Spleen (tissue), 7 donors: ENCODE measurements around the gene OSGIN1.
"Not testable (repeated sequence)": the region's sequence is repeated elsewhere in the genome, so short reads cannot be mapped to it uniquely, and the experiment has no call there.

Experiments
- POLR2A ChIP-seq, 3 donors: fragments of 450-650 bp; IDR thresholded peaks; one replicate each; pipeline ENCODE4 v1.5.1; 2017; ENCODE audit warnings: antibody characterized with exemption in 3 of 3, mild to moderate bottlenecking in 1 of 3
- TF ChIP-seq, protein P1 (sequence below), 11 experiments: fragments of 200-600 bp in 7 of 11; fragments of 450-650 bp in 4 of 11; sonication (generic) in 4 of 11; IDR thresholded peaks in 8 of 11; conservative IDR thresholded peaks in 3 of 11; 1 replicate in 7 of 11; 2 replicates in 4 of 11; pipeline versions ENCODE4 v1.4.0 to v1.8.0; 2016 to 2021; ENCODE audit warnings: antibody characterized with exemption in 11 of 11, inconsistent platforms in 4 of 11, mild to moderate bottlenecking in 1 of 11
- donor health status: DM: no; HTN: no; CAD: no; lungs with moderate emphysema.
- donor health status: DM: no; HTN: no; CAD: no.
- donor health status: DM: no; HTN: no; CAD: no.

DNA sequence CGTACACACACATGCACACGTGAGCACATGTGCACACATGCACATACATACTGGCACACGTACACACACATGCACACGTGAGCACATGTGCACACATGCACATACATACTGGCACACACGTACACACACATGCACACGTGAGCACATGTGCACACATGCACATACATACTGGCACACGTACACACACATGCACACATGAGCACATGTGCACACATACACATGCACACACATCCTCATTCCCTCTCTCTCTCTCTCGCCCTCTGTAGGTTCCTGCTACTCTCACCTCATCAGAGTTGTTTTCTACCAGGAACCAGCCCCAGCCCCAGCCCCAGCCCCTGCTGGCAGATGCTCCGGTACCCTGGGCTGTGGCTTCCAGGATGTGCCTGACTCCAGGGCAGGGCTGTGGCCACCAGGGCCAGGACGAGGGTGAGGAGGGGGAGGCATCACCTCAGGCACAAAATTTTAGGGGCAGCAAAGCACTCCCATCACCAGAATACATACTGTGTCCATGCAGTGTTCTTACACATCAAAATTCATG is 2.1 kb upstream of the OSGIN1 start:
- TF ChIP-seq, protein P1, sequence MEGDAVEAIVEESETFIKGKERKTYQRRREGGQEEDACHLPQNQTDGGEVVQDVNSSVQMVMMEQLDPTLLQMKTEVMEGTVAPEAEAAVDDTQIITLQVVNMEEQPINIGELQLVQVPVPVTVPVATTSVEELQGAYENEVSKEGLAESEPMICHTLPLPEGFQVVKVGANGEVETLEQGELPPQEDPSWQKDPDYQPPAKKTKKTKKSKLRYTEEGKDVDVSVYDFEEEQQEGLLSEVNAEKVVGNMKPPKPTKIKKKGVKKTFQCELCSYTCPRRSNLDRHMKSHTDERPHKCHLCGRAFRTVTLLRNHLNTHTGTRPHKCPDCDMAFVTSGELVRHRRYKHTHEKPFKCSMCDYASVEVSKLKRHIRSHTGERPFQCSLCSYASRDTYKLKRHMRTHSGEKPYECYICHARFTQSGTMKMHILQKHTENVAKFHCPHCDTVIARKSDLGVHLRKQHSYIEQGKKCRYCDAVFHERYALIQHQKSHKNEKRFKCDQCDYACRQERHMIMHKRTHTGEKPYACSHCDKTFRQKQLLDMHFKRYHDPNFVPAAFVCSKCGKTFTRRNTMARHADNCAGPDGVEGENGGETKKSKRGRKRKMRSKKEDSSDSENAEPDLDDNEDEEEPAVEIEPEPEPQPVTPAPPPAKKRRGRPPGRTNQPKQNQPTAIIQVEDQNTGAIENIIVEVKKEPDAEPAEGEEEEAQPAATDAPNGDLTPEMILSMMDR (IDR thresholded peaks at IDR 0.05 in 8 of 11, conservative IDR thresholded peaks at IDR 0.05 in 3 of 11) = not testable (repeated sequence)
- not testable (repeated sequence) for TF ChIP-seq POLR2A (IDR thresholded peaks at IDR 0.05)
